Stimulated activated CD4-positive, alpha-beta T cell treated with anti-CD3 and anti-CD28 coated beads, Interleukin-1b, Interleukin-23, amount 100 ng/mL, for 4 hours (primary cell): Measurements from ENCODE around the gene IFT122.

ENCODE experiments used
- DNase-seq, 2 donors: peaks; one replicate each; pipeline ENCODE4 v3.0.0-alpha.2; 2020; ENCODE audit warnings: low read depth in 2 of 2

The IFT122 gene

DNA sequence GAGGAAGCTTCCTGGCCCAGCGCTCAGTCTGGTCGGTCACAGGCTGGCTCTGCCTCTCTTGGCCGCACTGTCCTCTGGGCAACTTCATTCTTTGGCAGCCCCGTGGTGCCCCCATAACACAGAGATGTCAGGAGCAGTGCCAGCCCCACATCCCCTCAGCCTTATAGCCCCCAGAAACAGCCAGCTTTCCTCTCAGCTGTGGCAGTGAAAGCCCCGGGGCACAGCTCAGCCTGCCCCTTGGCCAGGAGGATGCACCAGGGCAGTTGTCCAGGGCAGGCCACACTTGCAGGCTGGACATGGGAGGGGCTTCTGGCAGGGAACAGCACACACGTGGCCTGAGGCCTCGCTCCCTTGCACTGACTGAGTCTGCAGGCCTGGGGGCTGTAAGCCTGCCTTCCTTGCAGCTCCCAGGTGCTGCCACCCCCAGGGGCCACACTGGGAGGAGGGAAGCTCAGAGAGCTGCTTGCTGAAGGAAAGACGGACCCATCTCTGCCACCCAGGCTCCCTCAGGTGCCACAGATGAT lies 78.1 kb downstream of the IFT122 start:
- no peak for DNase-seq

DNA sequence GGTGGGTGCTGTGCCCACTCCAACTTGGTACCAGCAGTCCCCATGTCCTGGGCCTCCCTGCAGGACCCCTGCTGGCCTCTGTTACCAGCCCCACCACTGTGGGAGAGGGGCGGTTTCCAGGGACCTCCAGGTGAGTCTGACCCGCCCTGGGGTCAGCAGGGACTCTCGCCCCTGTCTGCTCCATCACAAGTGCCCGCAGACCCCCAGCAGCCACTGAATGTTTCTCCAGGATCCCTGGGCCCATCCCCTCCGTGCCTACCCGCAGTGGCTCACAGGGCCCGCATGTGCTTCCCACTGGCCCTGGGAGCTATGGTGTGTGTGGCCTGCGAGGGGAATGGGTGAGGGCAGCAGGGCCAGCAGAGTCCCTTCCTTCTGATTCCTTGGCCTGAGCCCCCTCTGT lies 78.6 kb downstream of the IFT122 start:
- DNase-seq = no peak

DNA sequence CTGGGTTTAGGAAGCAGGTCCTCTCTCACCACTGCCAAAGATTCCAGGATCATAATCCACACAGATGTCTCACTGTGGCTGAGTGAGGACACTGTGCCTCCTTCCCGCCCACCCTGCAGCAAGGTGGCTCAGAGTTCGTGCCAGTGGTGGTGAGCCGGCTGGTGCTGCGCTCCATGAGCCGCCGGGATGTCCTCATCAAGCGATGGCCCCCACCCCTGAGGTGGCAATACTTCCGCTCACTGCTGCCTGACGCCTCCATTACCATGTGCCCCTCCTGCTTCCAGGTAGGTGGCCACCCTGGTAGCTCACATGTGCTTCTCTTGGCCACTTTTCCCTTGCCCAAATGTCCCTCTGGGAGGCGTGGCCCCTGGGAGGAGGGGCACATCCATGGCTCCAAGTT lies 79.4 kb downstream of the IFT122 start:
- no peak for DNase-seq

DNA sequence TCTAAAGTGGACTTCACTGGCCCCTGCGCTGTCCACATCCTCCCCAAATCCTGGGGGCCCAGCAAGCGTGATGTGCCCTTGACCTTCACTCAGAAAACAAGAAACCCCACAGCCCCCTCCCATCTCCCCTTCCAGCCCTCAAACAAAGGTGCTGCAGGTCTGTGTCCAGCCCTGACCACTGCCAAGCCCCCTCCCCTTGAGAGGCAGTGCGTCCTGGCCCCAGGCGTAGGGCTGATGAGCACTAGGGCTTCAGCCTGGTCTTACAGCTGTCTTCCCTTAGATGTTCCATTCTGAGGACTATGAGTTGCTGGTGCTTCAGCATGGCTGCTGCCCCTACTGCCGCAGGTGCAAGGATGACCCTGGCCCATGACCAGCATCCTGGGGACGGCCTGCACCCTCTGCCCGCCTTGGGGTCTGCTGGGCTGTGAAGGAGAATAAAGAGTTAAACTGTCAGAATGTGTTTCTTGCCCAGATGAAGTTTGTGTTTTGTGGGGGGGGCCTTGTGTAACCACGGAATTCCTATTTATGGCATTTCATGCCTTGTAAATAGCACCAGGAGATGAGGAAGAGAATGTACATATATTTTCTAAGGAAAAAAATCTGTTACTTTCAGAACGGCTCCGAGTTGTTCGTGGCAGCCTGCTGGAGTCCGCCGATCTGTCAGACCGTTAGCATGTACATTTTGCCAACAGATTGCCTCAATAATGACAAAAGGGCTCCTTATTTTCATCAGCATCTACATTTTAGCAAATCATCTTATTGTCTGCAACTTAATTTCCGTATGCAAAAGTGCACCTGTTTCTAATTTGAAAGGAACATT lies 80.1 kb downstream of the IFT122 start:
- DNase-seq = no peak

DNA sequence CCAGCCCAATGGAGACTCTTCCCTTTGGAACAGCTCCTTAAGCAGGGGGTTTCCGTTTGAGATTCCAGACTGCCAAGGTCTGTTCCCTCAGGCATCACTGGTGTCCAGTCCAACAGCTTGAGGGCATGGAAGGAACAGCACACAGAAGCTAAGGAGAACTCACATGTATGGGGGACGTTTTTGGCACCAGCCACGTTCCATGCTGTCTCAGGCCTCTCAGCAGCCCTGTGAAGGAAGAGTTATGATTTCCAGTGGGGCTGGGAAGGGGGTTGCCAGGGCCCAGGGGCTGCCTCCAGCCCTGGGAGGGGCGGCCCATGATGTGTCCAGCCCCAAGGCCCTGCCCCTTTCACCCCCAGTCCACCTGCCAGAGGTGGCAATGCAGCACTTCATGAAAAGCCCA lies 80.9 kb downstream of the IFT122 start:
- DNase-seq = no peak

DNA sequence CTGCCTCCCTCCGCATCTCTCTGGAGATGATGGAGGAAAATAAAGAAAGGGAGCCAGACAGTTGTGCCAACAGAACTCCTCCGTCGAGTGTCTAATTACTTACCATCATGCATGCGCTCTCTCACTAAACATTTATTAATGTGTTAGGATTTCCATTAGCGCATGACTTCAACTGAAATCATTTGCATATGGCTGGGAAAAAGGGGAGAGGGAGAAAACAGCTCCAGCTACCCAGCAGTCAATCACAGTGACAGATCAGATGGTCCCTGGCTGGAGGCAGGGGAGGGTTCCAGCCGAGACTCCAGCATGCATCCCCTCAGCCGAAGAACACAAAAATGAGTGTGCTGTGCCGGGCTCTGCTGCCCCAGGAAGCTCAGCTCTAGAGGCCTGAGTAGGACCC lies 81.6 kb downstream of the IFT122 start:
- no peak for DNase-seq

DNA sequence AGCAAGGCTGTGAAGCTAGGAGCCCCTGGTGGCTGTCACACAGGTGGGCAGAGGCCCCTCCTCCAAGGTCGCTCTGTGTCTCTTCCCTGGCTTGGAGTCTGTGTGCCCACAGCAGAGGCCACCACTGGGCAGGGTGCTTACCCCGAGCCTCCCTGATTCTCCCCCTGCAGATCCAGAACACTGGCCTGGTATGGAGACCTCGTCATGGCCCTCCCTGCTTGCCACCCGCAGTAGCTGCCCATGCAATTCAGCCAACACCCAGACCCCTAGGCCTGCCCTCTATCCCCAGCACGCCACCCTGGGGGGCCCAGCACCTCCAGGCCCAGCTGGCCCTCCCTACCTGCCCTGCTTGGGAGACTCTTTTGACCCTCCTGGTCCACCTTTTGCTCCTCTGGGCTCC lies 82.9 kb downstream of the IFT122 start:
- no peak for DNase-seq

DNA sequence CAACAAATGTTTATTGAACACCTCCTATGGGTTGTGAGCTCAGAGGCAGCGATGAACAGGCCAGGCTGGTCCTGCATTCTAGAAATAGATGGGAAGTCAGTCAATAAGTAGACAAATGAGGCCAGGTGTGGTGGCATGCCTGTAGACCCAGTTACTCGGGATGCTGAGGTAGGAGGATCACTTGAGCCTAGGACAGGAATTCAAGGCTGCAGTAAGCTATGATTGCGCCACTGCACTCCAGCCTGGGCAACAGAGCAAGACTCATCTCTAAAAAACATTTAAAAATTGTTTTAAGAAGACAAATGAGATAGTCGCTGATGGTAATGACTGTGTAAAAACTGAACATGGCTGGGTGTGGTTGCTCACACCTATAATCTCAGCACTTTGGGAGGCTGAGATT lies 84.1 kb downstream of the IFT122 start:
- DNase-seq = no peak

DNA sequence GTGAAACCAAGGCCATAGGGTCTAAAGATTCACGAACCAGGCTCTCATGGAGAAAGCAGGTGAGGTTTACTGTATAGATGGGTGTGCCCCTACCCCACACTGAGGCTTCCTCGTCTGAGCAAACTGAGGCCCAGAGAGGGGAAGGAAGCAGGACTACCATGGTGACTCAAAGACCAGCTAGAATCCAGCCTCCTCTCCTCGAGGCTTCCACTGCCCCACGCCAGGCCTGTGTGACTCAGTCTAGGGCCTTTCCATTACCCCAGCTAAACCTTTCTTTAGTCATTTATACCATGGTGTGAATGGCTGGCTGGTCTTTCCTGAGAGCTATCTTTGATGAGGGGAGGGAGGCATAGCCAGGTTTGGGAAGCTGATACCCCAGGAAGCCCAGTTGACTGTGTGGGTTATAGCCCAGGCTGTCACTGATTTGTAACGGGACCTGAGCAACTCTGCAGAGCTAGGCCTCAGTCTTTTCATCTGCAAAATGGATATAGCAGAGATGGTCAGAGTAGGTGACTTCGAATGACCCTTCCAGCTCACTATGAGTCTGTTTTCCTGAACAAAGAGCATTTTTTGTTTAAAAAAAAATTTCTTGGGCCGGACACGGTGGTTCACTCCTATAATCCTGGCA lies 85.4 kb downstream of the IFT122 start:
- DNase-seq = no peak

DNA sequence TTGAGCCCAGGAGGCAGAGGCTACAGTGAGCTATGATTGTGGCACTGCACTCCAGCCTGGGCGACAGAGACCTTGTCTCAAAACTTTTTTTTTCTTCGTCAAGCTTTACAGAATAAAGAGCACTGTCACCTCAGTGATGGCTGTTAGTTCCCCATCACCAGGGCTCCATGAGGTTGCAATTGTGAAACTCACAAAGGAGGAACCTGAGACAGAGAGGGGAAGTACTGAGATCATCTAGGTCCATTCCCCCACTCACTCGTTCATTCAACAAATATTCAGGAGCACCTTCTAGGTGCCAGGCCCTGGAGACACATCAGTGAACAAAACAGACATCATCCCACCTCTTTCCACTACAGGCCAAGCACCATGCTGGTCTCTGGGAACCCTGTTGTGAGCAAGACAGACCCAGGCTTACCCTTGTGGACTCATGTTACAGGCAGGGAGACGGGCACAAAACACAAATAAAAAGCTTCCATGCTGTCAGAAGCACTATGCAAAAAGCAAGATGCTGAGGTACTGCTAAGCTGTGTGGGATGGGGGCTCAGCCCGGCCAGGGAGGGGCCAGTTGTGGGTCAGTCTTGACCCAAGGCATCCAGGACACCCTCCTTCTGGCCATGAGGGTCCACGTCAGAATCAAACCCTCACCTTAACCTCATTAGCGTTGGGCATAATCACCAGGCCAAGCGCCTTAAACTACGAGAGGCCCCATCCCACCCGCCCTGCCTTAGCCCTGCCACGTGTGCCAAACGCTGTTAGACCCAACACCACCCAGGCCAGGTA lies 86.3 kb downstream of the IFT122 start:
- DNase-seq = no peak

DNA sequence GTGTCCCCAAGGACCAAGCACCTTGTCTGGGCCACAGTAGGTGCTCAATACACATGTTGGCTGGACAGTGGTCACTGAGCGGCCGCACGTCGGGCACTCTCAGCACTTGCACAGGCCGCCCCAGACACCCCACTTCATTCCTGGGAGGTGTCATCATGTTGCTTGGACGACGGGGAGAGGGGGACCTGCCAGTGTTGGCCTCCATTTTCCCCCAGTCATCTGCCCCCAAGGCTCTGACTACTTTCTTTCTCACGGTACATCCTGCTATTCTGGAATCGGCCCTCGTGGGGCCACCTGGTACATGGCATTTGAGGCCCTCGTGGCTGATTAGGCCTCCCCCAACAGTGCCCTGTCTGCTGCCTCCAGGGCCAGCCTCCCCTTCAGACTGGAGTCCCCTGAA lies 87.2 kb downstream of the IFT122 start:
- no peak for DNase-seq

DNA sequence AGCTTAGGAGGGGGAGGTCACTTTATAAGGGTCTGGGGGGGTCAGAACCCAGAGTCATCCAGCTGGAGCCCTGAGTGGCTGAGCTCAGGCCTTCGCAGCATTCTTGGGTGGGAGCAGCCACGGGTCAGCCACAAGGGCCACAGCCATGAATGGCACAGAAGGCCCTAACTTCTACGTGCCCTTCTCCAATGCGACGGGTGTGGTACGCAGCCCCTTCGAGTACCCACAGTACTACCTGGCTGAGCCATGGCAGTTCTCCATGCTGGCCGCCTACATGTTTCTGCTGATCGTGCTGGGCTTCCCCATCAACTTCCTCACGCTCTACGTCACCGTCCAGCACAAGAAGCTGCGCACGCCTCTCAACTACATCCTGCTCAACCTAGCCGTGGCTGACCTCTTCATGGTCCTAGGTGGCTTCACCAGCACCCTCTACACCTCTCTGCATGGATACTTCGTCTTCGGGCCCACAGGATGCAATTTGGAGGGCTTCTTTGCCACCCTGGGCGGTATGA lies 88.6 kb downstream of the IFT122 start, which contains the start of gene RHO:
Gene RHO, plus strand, starts transcription at position 51 of the 512 bp plus-strand sequence. Its CDS starts 95 bp downstream, at position 146.
- DNase-seq = no peak

DNA sequence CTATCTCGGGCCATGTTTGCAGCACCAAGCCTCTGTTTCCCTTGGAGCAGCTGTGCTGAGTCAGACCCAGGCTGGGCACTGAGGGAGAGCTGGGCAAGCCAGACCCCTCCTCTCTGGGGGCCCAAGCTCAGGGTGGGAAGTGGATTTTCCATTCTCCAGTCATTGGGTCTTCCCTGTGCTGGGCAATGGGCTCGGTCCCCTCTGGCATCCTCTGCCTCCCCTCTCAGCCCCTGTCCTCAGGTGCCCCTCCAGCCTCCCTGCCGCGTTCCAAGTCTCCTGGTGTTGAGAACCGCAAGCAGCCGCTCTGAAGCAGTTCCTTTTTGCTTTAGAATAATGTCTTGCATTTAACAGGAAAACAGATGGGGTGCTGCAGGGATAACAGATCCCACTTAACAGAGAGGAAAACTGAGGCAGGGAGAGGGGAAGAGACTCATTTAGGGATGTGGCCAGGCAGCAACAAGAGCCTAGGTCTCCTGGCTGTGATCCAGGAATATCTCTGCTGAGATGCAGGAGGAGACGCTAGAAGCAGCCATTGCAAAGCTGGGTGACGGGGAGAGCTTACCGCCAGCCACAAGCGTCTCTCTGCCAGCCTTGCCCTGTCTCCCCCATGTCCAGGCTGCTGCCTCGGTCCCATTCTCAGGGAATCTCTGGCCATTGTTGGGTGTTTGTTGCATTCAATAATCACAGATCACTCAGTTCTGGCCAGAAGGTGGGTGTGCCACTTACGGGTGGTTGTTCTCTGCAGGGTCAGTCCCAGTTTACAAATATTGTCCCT lies 89.6 kb downstream of the IFT122 start:
- no peak for DNase-seq

DNA sequence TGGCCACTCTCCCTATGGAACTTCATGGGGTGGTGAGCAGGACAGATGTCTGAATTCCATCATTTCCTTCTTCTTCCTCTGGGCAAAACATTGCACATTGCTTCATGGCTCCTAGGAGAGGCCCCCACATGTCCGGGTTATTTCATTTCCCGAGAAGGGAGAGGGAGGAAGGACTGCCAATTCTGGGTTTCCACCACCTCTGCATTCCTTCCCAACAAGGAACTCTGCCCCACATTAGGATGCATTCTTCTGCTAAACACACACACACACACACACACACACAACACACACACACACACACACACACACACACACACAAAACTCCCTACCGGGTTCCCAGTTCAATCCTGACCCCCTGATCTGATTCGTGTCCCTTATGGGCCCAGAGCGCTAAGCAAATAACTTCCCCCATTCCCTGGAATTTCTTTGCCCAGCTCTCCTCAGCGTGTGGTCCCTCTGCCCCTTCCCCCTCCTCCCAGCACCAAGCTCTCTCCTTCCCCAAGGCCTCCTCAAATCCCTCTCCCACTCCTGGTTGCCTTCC lies 90.3 kb downstream of the IFT122 start:
- no peak for DNase-seq

DNA sequence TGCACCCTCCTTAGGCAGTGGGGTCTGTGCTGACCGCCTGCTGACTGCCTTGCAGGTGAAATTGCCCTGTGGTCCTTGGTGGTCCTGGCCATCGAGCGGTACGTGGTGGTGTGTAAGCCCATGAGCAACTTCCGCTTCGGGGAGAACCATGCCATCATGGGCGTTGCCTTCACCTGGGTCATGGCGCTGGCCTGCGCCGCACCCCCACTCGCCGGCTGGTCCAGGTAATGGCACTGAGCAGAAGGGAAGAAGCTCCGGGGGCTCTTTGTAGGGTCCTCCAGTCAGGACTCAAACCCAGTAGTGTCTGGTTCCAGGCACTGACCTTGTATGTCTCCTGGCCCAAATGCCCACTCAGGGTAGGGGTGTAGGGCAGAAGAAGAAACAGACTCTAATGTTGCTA lies 90.8 kb downstream of the IFT122 start:
- DNase-seq = no peak

DNA sequence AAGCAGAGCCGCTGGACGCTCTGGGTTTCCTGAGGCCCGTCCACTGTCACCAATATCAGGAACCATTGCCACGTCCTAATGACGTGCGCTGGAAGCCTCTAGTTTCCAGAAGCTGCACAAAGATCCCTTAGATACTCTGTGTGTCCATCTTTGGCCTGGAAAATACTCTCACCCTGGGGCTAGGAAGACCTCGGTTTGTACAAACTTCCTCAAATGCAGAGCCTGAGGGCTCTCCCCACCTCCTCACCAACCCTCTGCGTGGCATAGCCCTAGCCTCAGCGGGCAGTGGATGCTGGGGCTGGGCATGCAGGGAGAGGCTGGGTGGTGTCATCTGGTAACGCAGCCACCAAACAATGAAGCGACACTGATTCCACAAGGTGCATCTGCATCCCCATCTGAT lies 91.7 kb downstream of the IFT122 start:
- no peak for DNase-seq

DNA sequence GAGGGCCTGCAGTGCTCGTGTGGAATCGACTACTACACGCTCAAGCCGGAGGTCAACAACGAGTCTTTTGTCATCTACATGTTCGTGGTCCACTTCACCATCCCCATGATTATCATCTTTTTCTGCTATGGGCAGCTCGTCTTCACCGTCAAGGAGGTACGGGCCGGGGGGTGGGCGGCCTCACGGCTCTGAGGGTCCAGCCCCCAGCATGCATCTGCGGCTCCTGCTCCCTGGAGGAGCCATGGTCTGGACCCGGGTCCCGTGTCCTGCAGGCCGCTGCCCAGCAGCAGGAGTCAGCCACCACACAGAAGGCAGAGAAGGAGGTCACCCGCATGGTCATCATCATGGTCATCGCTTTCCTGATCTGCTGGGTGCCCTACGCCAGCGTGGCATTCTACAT lies 92.2 kb downstream of the IFT122 start:
- no peak for DNase-seq

DNA sequence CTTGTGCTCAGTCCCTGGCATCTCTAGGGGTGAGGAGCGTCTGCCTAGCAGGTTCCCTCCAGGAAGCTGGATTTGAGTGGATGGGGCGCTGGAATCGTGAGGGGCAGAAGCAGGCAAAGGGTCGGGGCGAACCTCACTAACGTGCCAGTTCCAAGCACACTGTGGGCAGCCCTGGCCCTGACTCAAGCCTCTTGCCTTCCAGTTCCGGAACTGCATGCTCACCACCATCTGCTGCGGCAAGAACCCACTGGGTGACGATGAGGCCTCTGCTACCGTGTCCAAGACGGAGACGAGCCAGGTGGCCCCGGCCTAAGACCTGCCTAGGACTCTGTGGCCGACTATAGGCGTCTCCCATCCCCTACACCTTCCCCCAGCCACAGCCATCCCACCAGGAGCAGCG lies 93.4 kb downstream of the IFT122 start:
- DNase-seq = no peak

DNA sequence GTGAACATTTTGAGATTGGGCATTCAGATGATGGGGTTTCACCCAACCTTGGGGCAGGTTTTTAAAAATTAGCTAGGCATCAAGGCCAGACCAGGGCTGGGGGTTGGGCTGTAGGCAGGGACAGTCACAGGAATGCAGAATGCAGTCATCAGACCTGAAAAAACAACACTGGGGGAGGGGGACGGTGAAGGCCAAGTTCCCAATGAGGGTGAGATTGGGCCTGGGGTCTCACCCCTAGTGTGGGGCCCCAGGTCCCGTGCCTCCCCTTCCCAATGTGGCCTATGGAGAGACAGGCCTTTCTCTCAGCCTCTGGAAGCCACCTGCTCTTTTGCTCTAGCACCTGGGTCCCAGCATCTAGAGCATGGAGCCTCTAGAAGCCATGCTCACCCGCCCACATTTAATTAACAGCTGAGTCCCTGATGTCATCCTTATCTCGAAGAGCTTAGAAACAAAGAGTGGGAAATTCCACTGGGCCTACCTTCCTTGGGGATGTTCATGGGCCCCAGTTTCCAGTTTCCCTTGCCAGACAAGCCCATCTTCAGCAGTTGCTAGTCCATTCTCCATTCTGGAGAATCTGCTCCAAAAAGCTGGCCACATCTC lies 94.5 kb downstream of the IFT122 start:
- no peak for DNase-seq

DNA sequence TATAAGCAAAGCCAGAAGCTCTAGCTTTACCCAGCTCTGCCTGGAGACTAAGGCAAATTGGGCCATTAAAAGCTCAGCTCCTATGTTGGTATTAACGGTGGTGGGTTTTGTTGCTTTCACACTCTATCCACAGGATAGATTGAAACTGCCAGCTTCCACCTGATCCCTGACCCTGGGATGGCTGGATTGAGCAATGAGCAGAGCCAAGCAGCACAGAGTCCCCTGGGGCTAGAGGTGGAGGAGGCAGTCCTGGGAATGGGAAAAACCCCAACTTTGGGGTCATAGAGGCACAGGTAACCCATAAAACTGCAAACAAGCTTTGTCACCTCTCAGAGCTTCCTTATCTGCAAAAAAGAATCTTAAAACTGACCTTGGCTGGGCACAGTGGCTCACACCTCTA lies 95.1 kb downstream of the IFT122 start:
- no peak for DNase-seq

DNA sequence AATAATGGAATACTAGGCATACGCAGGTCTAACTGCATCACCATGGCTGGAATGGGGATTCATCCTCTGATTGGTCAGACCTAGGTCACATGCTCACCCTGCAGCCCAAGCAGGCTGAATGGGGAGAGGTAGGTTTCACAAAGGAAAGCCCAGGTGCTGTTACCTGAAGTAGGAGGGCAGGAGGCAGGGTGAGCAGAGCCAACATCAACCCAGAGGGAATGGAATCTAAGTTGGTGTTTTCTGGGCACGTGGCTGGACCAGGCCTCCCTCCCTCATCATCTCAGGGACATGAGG lies 96.3 kb downstream of the IFT122 start:
- DNase-seq = no peak
